Memory B cell (primary cell): ENCODE data around the gene ZC3H18.
A peak's percentile ranks its signal among the peaks of the same experiment; 100 is the strongest.

ENCODE experiments used
- ATAC-seq: fragments of 150-1000 bp; cut with Tn5 transposase; 2 replicates; pipeline ENCODE4 v1.10.0; 2021; ENCODE audit warnings: low read depth, mild to moderate bottlenecking, moderate library complexity
- DNase-seq, 2 donors: peaks; one replicate each; pipeline ENCODE4 v3.0.0; 2022; ENCODE audit warnings: low spot score in 2 of 2
- H3K27ac Mint-ChIP-seq: one replicate; pipeline ENCODE4 v1.8.0; 2022; ENCODE audit warnings: mild to moderate bottlenecking, moderate library complexity, mixed read lengths
- H3K27me3 Mint-ChIP-seq: one replicate; pipeline ENCODE4 v1.8.0; 2022; ENCODE audit warnings: mixed read lengths
- H3K36me3 Mint-ChIP-seq: one replicate; pipeline ENCODE4 v1.8.0; 2022; ENCODE audit warnings: mild to moderate bottlenecking, mixed read lengths
- H3K4me1 Mint-ChIP-seq: one replicate; pipeline ENCODE4 v1.8.0; 2022; ENCODE audit warnings: mixed read lengths
- H3K4me3 Mint-ChIP-seq: one replicate; pipeline ENCODE4 v1.8.0; 2022; ENCODE audit warnings: mild to moderate bottlenecking, moderate library complexity, mixed read lengths
- H3K9me3 Mint-ChIP-seq: one replicate; pipeline ENCODE4 v1.8.0; 2022; ENCODE audit warnings: mixed read lengths

The ZC3H18 gene

GRCh38 chr16:88537859-88538258, 32.3 kb upstream of the ZC3H18 start:
- Mint-ChIP-seq H3K27me3 (peaks cover 2% of the 10 kb centered on the region), H3K9me3 (no peaks in the 10 kb centered on the region), H3K4me3 (no peak overlapping the region), H3K36me3 (peaks cover 2% of the 10 kb centered on the region), H3K4me1 (peaks cover 12% of the 10 kb centered on the region), H3K27ac (no peak overlapping the region)
- no peak for ATAC-seq
- no peak for DNase-seq

GRCh38 chr16:88538366-88539060, 31.7 kb upstream of the ZC3H18 start:
- DNase-seq (no peak), ATAC-seq (no peak)
- peaks cover 2% of the 10 kb centered on the region for H3K27me3 Mint-ChIP-seq
- no peak overlapping the region for H3K27ac Mint-ChIP-seq
- H3K4me3 Mint-ChIP-seq = no peak overlapping the region
- H3K4me1 Mint-ChIP-seq = peaks cover 12% of the 10 kb centered on the region
- peaks cover 4% of the 10 kb centered on the region for H3K36me3 Mint-ChIP-seq
- peaks cover 3% of the 10 kb centered on the region for H3K9me3 Mint-ChIP-seq

GRCh38 chr16:88539261-88539651, 30.9 kb upstream of the ZC3H18 start:
- Mint-ChIP-seq H3K36me3 (peaks cover 5% of the 10 kb centered on the region), H3K4me3 (no peak overlapping the region), H3K4me1 (peaks cover 12% of the 10 kb centered on the region), H3K27me3 (peaks cover 2% of the 10 kb centered on the region), H3K27ac (no peak overlapping the region), H3K9me3 (peaks cover 4% of the 10 kb centered on the region)
- ATAC-seq (no peak), DNase-seq (no peak)

GRCh38 chr16:88539652-88540345, 30.4 kb upstream of the ZC3H18 start:
- Mint-ChIP-seq H3K9me3 (peaks cover 4% of the 10 kb centered on the region), H3K4me3 (no peak overlapping the region), H3K36me3 (peaks cover 5% of the 10 kb centered on the region), H3K27me3 (peaks cover 2% of the 10 kb centered on the region), H3K4me1 (peaks cover 12% of the 10 kb centered on the region), H3K27ac (no peak overlapping the region)
- ATAC-seq (no peak), DNase-seq (no peak)

- DNase-seq = no peak
- Mint-ChIP-seq H3K4me3 (no peak overlapping the region), H3K27me3 (peaks cover 3% of the 10 kb centered on the region), H3K36me3 (peaks cover 5% of the 10 kb centered on the region), H3K27ac (no peak overlapping the region), H3K4me1 (peaks cover 8% of the 10 kb centered on the region), H3K9me3 (peaks cover 4% of the 10 kb centered on the region)
- no peak for ATAC-seq
These were observed 29.7 kb upstream of the ZC3H18 start for GRCh38 chr16:88540346-88540977.

- H3K4me3 Mint-ChIP-seq = no peak overlapping the region
- H3K27me3 Mint-ChIP-seq = peaks cover 10% of the 10 kb centered on the region
- ATAC-seq (no peak), DNase-seq (no peak)
- H3K9me3 Mint-ChIP-seq = peaks cover 4% of the 10 kb centered on the region
- H3K36me3 Mint-ChIP-seq = peaks cover 5% of the 10 kb centered on the region
- H3K4me1 Mint-ChIP-seq = peaks cover 5% of the 10 kb centered on the region
- no peak overlapping the region for H3K27ac Mint-ChIP-seq
These were observed 28.2 kb upstream of the ZC3H18 start for GRCh38 chr16:88541831-88542616.

- H3K36me3 Mint-ChIP-seq = peaks cover 5% of the 10 kb centered on the region
- ATAC-seq = no peak
- no peak for DNase-seq
- no peak overlapping the region for H3K4me3 Mint-ChIP-seq
- peaks cover 2% of the 10 kb centered on the region for H3K4me1 Mint-ChIP-seq
- H3K9me3 Mint-ChIP-seq = peaks cover 4% of the 10 kb centered on the region
- H3K27me3 Mint-ChIP-seq = peaks cover 10% of the 10 kb centered on the region
- H3K27ac Mint-ChIP-seq = no peak overlapping the region
These were observed 26.9 kb upstream of the ZC3H18 start for GRCh38 chr16:88543230-88543813.

GRCh38 chr16:88545781-88546180, 24.4 kb upstream of the ZC3H18 start:
- DNase-seq = no peak
- peaks cover 4% of the 10 kb centered on the region for H3K9me3 Mint-ChIP-seq
- ATAC-seq = no peak
- H3K27me3 Mint-ChIP-seq = peaks cover 10% of the 10 kb centered on the region
- no peak overlapping the region for H3K4me3 Mint-ChIP-seq
- H3K4me1 Mint-ChIP-seq = peaks cover 9% of the 10 kb centered on the region
- no peak overlapping the region for H3K27ac Mint-ChIP-seq
- peaks cover 5% of the 10 kb centered on the region for H3K36me3 Mint-ChIP-seq

- DNase-seq (no peak), ATAC-seq (no peak)
- no peak overlapping the region for H3K27ac Mint-ChIP-seq
- peaks cover 4% of the 10 kb centered on the region for H3K9me3 Mint-ChIP-seq
- peaks cover 11% of the 10 kb centered on the region for H3K27me3 Mint-ChIP-seq
- peaks cover 3% of the 10 kb centered on the region for H3K36me3 Mint-ChIP-seq
- no peak overlapping the region for H3K4me3 Mint-ChIP-seq
- H3K4me1 Mint-ChIP-seq = peaks cover 9% of the 10 kb centered on the region
These were observed 21.9 kb upstream of the ZC3H18 start for GRCh38 chr16:88548131-88548874.

GRCh38 chr16:88548985-88549384, 21.2 kb upstream of the ZC3H18 start:
- ATAC-seq (no peak), DNase-seq (no peak)
- H3K36me3 Mint-ChIP-seq = no peaks in the 10 kb centered on the region
- H3K9me3 Mint-ChIP-seq = no peaks in the 10 kb centered on the region
- peaks cover 11% of the 10 kb centered on the region for H3K27me3 Mint-ChIP-seq
- peaks cover 9% of the 10 kb centered on the region for H3K4me1 Mint-ChIP-seq
- no peak overlapping the region for H3K4me3 Mint-ChIP-seq
- H3K27ac Mint-ChIP-seq = no peak overlapping the region

- Mint-ChIP-seq H3K27ac (peak overlapping the region; percentile 16), H3K9me3 (no peaks in the 10 kb centered on the region), H3K36me3 (no peaks in the 10 kb centered on the region), H3K4me3 (peak overlapping the region; percentile 9), H3K27me3 (peaks cover 11% of the 10 kb centered on the region), H3K4me1 (peaks cover 9% of the 10 kb centered on the region)
- ATAC-seq (peak; percentile 22), DNase-seq (no peak)
These were observed 20.4 kb upstream of the ZC3H18 start for GRCh38 chr16:88549671-88550245.

GRCh38 chr16:88550246-88550661, 19.9 kb upstream of the ZC3H18 start:
- Mint-ChIP-seq H3K4me3 (peak overlapping the region; percentile 9), H3K27ac (peak overlapping the region; percentile 16), H3K36me3 (no peaks in the 10 kb centered on the region), H3K9me3 (no peaks in the 10 kb centered on the region), H3K27me3 (peaks cover 11% of the 10 kb centered on the region), H3K4me1 (peaks cover 9% of the 10 kb centered on the region)
- DNase-seq (no peak), ATAC-seq (peak; percentile 26)

GRCh38 chr16:88552166-88552565, 18.0 kb upstream of the ZC3H18 start:
- Mint-ChIP-seq H3K4me3 (no peak overlapping the region), H3K27me3 (peaks cover 8% of the 10 kb centered on the region), H3K4me1 (peaks cover 9% of the 10 kb centered on the region), H3K27ac (no peak overlapping the region), H3K9me3 (peaks cover 3% of the 10 kb centered on the region), H3K36me3 (peaks cover 2% of the 10 kb centered on the region)
- DNase-seq = no peak
- ATAC-seq = no peak
